HG03439 (cell line): ENCODE data around the gene ATP1B2.

Experiments
- ATAC-seq: cut with Tn5 transposase; IDR thresholded peaks from one replicate; pipeline ENCODE4 v1.9.1; 2021; ENCODE audit warnings: mild to moderate bottlenecking, moderate library complexity; ENCODE audit not compliant: unreplicated experiment

The ATP1B2 gene

DNA sequence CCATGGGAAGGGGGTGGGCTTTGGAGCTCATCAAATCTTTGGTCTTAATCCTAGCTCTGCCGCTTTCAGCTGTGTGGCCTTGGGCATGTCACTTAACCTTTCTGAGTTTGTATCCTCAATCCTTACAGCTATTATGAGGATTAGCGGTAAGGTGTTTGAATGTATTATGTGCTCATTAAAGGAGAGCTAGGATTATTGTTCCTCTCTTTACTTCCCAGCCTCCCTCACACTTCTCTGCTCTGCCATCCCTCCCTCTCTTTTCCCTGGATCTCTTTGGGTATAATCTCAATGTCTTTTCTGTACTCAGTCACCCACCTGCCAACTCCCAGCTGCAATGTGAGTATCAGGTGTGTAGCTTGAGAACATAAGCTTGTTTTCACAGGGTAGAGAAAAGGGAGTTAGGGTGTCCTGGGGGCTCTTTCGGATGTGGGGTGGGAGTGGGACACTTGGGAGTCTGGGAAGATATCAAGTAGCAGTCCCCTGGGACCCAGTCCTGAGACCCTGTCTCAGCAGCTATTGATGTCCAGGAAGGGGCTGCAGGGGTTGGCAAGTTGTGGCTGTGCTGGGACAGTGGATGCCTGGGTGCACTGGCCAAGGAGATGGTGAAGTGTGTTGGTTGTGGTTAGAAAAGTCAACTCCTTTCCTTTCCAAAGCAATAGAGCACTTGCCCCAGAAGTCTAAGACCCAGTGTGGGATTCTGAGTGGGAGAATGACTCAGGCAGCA is 56.1 kb downstream of the ATP1B2 start:
- ATAC-seq, result no peak
